ENCODE measurements around the gene VPS37C.

GRCh38 chr11:61186504-61186903 is 25.3 kb upstream of the VPS37C start:
- no peak for TF ChIP-seq CTCF (IDR thresholded peaks at IDR 0.05; ENCODE audit: insufficient read depth, low read length)
- no peak for TF ChIP-seq POLR2AphosphoS5 (IDR thresholded peaks at IDR 0.05; ENCODE audit: low read depth)

Measured in HL-60 (cell line).